Dermis blood vessel endothelial cell (primary cell): ENCODE results near the gene ATF4. TPM values are rescaled to one million over a fixed set of nuclear protein-coding genes. Genes with fewer than 3 reads are reported as not detected.
A peak's percentile ranks its signal among the peaks of the same experiment; 100 is the strongest.

Experiments used
- DNase-seq: peaks from one replicate; pipeline ENCODE4 v3.0.0; 2010
- total RNA-seq: library from RNA; depleted of rRNA; stranded (reverse); fragments of >200 nt; gene quantifications from 2 replicates; pipeline ENCODE4 v1.2.3, GENCODE V29; 2014

Gene ATF4
- total RNA-seq: 150 and 159 TPM in 2 replicates

- peak; percentile 93 for DNase-seq
Observed at GRCh38 chr22:39520226-39521105, at the start of gene ATF4. ATF4 (plus strand) TSS chr22:39520562; CDS start chr22:39521446, 884 bp downstream.

- peak; percentile 14 for DNase-seq
Observed at GRCh38 chr22:39471381-39472141, 48.8 kb upstream of the ATF4 start.

- DNase-seq: no peak
Observed at GRCh38 chr22:39472570-39473556, 47.5 kb upstream of the ATF4 start.

GRCh38 chr22:39473851-39474250, 46.5 kb upstream of the ATF4 start:
- DNase-seq: no peak

- no peak for DNase-seq
Observed at GRCh38 chr22:39474351-39475111, 45.8 kb upstream of the ATF4 start.

- no peak for DNase-seq
Observed at GRCh38 chr22:39475337-39475736, 45.0 kb upstream of the ATF4 start.

- no peak for DNase-seq
Observed at GRCh38 chr22:39475902-39476301, 44.5 kb upstream of the ATF4 start.

GRCh38 chr22:39476664-39477063, 43.7 kb upstream of the ATF4 start:
- DNase-seq: no peak

- DNase-seq: no peak
Observed at GRCh38 chr22:39477542-39477941, 42.8 kb upstream of the ATF4 start.

GRCh38 chr22:39478441-39478850, 41.9 kb upstream of the ATF4 start:
- DNase-seq: peak; percentile 44

GRCh38 chr22:39479254-39479653, 41.1 kb upstream of the ATF4 start:
- DNase-seq: no peak

GRCh38 chr22:39480557-39480956, 39.8 kb upstream of the ATF4 start:
- no peak for DNase-seq

- no peak for DNase-seq
Observed at GRCh38 chr22:39481054-39481453, 39.3 kb upstream of the ATF4 start.

- no peak for DNase-seq
Observed at GRCh38 chr22:39481595-39481994, 38.8 kb upstream of the ATF4 start.

GRCh38 chr22:39482768-39483167, 37.6 kb upstream of the ATF4 start:
- peak; percentile 58 for DNase-seq

- DNase-seq: no peak
Observed at GRCh38 chr22:39486951-39487825, 33.2 kb upstream of the ATF4 start.

GRCh38 chr22:39487826-39488520, 32.4 kb upstream of the ATF4 start:
- no peak for DNase-seq

- DNase-seq: no peak
Observed at GRCh38 chr22:39488563-39489083, 31.7 kb upstream of the ATF4 start.
